ENCODE measurements around the gene ATP8A1. TPM values are rescaled to one million over a fixed set of nuclear protein-coding genes. Genes with fewer than 3 reads are reported as not detected.

Gene ATP8A1
- total RNA-seq, 2 donors from 2014 or later: 12.5 to 25.8 TPM

DNA sequence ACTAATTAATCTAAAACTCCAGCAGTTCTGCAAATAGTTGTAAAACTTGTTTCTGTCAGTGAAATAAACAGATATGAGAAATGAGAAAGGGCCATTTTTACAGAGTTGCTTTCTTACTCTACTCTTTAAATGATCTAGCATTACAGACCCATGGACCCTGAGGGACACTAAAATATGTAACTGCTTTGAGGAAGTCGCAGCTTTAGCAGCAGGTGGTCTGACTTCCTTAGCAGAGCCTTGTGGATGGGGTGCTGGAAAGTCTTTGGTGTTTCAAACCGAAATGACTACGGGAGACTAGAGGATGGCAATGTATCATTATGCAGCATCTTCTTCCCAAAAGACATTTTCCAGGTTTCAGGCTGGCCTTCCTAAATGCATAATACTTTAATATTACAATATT is 240.9 kb downstream of the ATP8A1 start:
- Histone ChIP-seq H3K27me3 (no peaks in the 10 kb centered on the region), H3K27ac (no peak overlapping the region), H3K4me1 (peaks cover 0 to 7% of the 10 kb centered on the region in 2 donors), H3K9me3 (no peaks in the 10 kb centered on the region), H3K36me3 (peaks cover under 1% of the 10 kb centered on the region), H3K4me3 (no peak overlapping the region)
- no peak for TF ChIP-seq CTCF (IDR thresholded peaks at IDR 0.05)
- DNase-seq (ENCODE audit: low spot score): no peak

- TF ChIP-seq CTCF (IDR thresholded peaks at IDR 0.05): no peak
- H3K27ac ChIP-seq: no peak overlapping the region
- H3K4me3 ChIP-seq: no peak overlapping the region
These were observed 241.6 kb downstream of the ATP8A1 start for GRCh38 chr4:42415281-42415680.

DNA sequence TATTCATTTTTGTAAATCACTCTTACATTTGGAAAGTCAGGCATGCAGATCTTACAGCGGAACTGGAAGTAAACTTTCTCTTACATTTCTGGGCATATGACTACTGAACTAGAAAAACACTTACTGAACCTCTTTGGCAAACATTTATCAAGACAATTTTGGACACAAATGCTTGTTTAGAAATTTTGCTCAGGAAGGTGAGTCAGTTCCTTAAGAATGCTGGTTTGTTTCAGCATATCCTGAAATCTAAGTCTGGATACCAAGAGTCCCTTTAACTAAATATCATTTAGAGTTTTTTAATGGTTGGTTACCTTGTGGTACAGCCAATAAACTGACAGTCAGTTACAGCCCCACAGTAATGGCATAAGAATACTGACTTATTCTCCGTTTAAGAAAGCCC is 244.7 kb downstream of the ATP8A1 start:
- DNase-seq (ENCODE audit: low spot score): no peak
- H3K4me3 ChIP-seq: no peak overlapping the region
- peaks cover 0 to 7% of the 10 kb centered on the region in 2 donors for H3K4me1 ChIP-seq
- no peaks in the 10 kb centered on the region for H3K27me3 ChIP-seq
- no peaks in the 10 kb centered on the region for H3K9me3 ChIP-seq
- H3K36me3 ChIP-seq: no peaks in the 10 kb centered on the region
- H3K27ac ChIP-seq: peak overlapping the region; percentile 19 to 66
- TF ChIP-seq CTCF (IDR thresholded peaks at IDR 0.05): no peak

More at GRCh38 chr4:42415281-42415680, 241.6 kb downstream of the ATP8A1 start:
- Histone ChIP-seq H3K4me1 (peaks cover 0 to 7% of the 10 kb centered on the region in 2 donors), H3K9me3 (no peaks in the 10 kb centered on the region), H3K27me3 (no peaks in the 10 kb centered on the region), H3K36me3 (no peaks in the 10 kb centered on the region)
- DNase-seq (ENCODE audit: low spot score): no peak

- peak overlapping the region; percentile 19 to 26 for H3K27ac ChIP-seq
These were observed 245.1 kb downstream of the ATP8A1 start for GRCh38 chr4:42411803-42412202.

DNA sequence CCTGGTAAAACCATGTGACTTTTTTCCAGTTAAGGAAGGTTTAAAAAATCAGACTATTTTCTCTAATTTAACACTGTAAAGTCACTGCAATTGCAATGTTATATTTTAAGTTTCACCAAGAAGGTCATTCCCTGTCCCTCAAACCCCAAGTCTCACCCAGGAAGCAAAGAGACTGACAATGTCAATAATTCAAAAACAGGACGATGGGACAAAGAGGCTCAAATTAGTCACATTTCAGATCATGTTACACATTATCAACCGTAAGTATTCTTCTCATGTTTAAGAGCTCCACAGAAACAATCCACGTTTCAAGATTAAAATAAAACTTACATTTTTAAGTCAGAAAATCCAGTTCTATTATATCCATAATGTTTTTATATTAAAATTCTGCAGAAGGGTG is 246.5 kb downstream of the ATP8A1 start:
- no peak for TF ChIP-seq CTCF (IDR thresholded peaks at IDR 0.05)
- no peak overlapping the region for H3K4me3 ChIP-seq
- H3K27me3 ChIP-seq: no peaks in the 10 kb centered on the region
- no peaks in the 10 kb centered on the region for H3K36me3 ChIP-seq
- H3K4me1 ChIP-seq: peaks cover 0 to 7% of the 10 kb centered on the region in 2 donors
- no peaks in the 10 kb centered on the region for H3K9me3 ChIP-seq
- DNase-seq (ENCODE audit: low spot score): no peak
- H3K27ac ChIP-seq: no peak overlapping the region

More at GRCh38 chr4:42411803-42412202, 245.1 kb downstream of the ATP8A1 start:
- H3K4me1 ChIP-seq: peaks cover 0 to 7% of the 10 kb centered on the region in 2 donors
- TF ChIP-seq CTCF (IDR thresholded peaks at IDR 0.05): no peak
- no peak for DNase-seq (ENCODE audit: low spot score)
- no peaks in the 10 kb centered on the region for H3K36me3 ChIP-seq
- H3K27me3 ChIP-seq: no peaks in the 10 kb centered on the region
- no peaks in the 10 kb centered on the region for H3K9me3 ChIP-seq
- no peak overlapping the region for H3K4me3 ChIP-seq

DNA sequence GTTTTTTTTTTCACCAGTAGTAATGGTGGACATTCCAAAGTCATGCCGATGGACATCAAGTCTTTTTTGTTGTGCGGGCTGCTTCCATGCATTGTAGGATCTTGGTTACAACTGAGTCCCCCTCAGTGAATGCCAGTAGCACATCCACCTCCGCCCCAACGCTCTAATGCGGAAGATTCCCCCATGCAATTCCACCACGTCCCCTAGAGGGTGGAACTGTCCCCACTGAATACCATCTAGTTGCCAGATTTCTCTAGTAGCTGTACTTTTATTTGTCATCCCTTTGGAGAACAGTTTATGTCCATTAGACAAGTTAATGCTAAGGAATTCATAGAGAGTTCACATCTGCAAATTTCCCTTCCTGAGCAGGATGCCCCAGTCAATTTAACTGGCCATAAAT is 252.9 kb downstream of the ATP8A1 start:
- Histone ChIP-seq H3K27me3 (no peaks in the 10 kb centered on the region), H3K9me3 (no peaks in the 10 kb centered on the region), H3K27ac (no peak overlapping the region), H3K4me3 (no peak overlapping the region), H3K4me1 (peaks cover 0 to 6% of the 10 kb centered on the region in 2 donors), H3K36me3 (no peaks in the 10 kb centered on the region)
- TF ChIP-seq CTCF (IDR thresholded peaks at IDR 0.05): no peak
- no peak for DNase-seq (ENCODE audit: low spot score)

Measured in right atrium auricular region (tissue), 2 donors.